Measurements from ENCODE around the gene PCDHGA7.
"Not testable (repeated sequence)": the region's sequence is repeated elsewhere in the genome, so short reads cannot be mapped to it uniquely, and the experiment has no call there.

PCDHGA7 gene

DNA sequence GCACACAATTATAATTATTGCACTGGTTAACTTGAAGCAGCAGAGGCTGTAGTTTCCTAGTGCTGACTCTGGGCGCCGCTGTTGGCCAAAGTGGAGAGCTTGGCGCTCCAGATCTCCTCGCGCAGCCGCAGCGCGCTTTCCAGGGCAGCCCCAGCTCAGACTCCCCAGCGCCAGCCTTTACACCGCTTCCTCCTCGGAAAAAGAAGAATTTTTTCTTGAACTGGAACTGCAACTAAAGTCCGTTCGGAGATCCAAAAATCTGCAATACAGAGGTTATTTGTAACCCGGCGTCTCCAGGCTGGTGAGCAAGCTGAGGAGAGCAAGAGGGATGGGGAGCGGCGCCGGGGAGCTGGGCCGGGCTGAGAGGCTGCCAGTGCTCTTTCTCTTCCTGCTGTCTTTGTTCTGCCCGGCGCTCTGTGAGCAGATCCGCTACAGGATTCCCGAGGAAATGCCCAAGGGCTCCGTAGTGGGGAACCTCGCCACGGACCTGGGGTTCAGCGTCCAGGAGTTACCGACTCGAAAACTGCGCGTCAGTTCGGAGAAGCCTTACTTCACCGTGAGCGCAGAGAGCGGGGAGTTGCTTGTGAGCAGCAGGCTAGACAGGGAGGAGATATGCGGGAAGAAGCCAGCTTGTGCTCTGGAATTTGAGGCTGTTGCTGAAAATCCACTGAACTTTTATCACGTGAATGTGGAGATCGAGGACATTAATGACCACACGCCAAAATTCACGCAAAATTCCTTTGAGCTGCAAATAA, 5.2 kb downstream of the PCDHGA7 start, which contains the start of gene PCDHGB4:
PCDHGB4 (plus strand) TSS at position 142 of the 755 bp plus-strand sequence; CDS start at position 329, 187 bp downstream.
- TF ChIP-seq GATA2, GATA3 (IDR thresholded peaks at IDR 0.05; ENCODE audit: low read depth, low read length): not testable (repeated sequence)

DNA sequence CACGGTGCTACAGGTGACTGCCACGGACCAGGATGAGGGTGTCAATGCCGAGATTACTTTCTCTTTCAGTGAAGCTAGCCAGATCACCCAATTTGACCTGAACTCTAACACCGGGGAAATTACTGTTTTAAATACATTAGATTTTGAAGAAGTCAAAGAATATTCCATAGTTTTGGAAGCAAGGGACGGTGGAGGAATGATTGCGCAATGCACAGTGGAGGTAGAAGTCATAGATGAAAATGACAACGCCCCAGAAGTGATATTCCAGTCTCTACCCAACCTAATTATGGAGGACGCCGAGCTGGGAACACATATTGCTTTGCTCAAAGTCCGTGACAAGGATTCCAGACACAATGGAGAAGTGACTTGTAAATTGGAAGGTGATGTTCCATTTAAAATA, 6.1 kb downstream of the PCDHGA7 start:
- TF ChIP-seq GATA2 (IDR thresholded peaks at IDR 0.05; ENCODE audit: low read depth, low read length), result no peak
- no peak for TF ChIP-seq GATA3 (IDR thresholded peaks at IDR 0.05; ENCODE audit: low read depth, low read length)

DNA sequence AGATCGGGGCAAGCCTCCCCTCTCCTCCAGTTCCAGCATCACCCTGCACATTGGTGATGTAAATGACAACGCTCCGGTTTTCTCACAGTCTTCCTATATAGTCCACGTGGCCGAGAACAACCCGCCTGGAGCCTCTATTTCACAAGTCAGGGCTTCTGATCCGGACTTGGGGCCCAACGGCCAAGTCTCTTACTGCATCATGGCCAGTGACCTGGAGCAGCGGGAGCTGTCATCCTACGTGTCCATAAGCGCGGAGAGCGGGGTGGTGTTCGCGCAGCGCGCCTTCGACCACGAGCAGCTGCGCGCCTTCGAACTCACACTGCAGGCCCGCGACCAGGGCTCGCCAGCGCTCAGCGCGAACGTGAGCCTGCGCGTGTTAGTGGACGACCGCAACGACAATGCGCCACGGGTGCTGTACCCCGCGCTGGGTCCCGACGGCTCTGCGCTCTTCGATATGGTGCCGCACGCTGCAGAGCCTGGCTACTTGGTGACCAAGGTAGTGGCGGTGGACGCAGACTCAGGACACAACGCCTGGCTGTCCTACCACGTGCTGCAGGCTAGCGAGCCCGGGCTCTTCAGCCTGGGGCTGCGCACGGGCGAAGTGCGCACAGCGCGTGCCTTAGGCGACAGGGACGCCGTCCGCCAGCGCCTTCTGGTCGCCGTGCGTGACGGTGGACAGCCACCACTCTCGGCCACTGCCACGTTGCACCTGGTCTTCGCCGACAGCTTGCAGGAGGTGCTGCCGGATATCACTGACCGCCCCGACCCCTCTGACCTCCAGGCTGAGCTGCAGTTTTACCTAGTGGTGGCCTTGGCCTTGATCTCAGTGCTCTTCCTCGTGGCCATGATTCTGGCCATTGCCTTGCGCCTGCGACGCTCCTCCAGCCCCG, 6.9 kb downstream of the PCDHGA7 start:
- TF ChIP-seq GATA3 (IDR thresholded peaks at IDR 0.05; ENCODE audit: low read depth, low read length) (no peak), GATA2 (IDR thresholded peaks at IDR 0.05; ENCODE audit: low read depth, low read length) (no peak)

DNA sequence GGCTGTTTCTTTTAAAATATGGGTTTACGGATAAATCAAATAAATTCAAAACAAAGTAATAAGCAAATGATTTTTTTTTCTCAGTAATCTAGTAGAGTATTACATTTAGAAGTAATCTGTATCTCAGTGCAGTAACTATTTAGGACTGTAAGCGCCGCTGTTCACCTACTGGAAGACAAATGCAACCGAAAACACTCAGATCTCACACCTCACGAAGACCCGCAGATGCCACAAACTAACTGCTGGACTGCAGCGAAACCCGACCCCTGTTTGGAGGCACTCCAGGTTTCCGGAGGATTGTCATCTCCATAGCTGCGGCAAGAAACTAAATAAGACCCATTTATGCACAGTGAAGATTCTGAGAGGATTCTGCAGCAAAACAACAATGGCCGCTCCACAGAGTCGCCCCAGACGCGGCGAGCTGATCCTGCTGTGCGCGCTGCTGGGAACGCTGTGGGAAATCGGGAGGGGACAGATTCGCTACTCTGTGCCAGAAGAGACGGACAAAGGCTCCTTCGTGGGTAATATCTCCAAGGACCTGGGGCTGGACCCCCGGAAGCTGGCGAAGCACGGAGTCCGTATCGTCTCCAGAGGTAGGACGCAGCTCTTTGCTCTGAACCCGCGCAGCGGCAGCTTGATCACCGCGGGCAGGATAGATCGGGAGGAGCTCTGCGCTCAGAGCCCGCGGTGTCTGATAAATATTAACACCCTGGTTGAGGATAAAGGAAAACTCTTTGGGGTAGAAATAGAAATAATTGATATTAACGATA, 10.1 kb downstream of the PCDHGA7 start, which contains the start of gene PCDHGA8:
PCDHGA8 (plus strand) TSS at position 205 of the 770 bp plus-strand sequence; CDS start at position 386, 181 bp downstream.
- TF ChIP-seq GATA3 (IDR thresholded peaks at IDR 0.05; ENCODE audit: low read depth, low read length), result no peak
- no peak for TF ChIP-seq GATA2 (IDR thresholded peaks at IDR 0.05; ENCODE audit: low read depth, low read length)

GRCh38 chr5:141393267-141393666, 10.7 kb downstream of the PCDHGA7 start:
- TF ChIP-seq GATA2 (IDR thresholded peaks at IDR 0.05; ENCODE audit: low read depth, low read length) (no peak), GATA3 (IDR thresholded peaks at IDR 0.05; ENCODE audit: low read depth, low read length) (no peak)

- not testable (repeated sequence) for TF ChIP-seq GATA3, GATA2 (IDR thresholded peaks at IDR 0.05; ENCODE audit: low read depth, low read length)
Observed at GRCh38 chr5:141397756-141398551, 15.4 kb downstream of the PCDHGA7 start, which contains the start of gene PCDHGB5. Gene PCDHGB5 (plus strand): TSS chr5:141397947. CDS start chr5:141398128, 181 bp downstream.

- TF ChIP-seq GATA2 (IDR thresholded peaks at IDR 0.05; ENCODE audit: low read depth, low read length) (no peak), GATA3 (IDR thresholded peaks at IDR 0.05; ENCODE audit: low read depth, low read length) (no peak)
Observed at GRCh38 chr5:141398608-141399007, 16.1 kb downstream of the PCDHGA7 start.

GRCh38 chr5:141399555-141400258, 17.2 kb downstream of the PCDHGA7 start:
- TF ChIP-seq GATA3 (IDR thresholded peaks at IDR 0.05; ENCODE audit: low read depth, low read length), result no peak
- no peak for TF ChIP-seq GATA2 (IDR thresholded peaks at IDR 0.05; ENCODE audit: low read depth, low read length)

GRCh38 chr5:141402553-141403243, 20.2 kb downstream of the PCDHGA7 start, which contains the start of gene PCDHGA9:
Gene PCDHGA9 (plus strand): TSS chr5:141402778. CDS start chr5:141402953, 175 bp downstream.
- no peak for TF ChIP-seq GATA3 (IDR thresholded peaks at IDR 0.05; ENCODE audit: low read depth, low read length)
- TF ChIP-seq GATA2 (IDR thresholded peaks at IDR 0.05; ENCODE audit: low read depth, low read length), result no peak

DNA sequence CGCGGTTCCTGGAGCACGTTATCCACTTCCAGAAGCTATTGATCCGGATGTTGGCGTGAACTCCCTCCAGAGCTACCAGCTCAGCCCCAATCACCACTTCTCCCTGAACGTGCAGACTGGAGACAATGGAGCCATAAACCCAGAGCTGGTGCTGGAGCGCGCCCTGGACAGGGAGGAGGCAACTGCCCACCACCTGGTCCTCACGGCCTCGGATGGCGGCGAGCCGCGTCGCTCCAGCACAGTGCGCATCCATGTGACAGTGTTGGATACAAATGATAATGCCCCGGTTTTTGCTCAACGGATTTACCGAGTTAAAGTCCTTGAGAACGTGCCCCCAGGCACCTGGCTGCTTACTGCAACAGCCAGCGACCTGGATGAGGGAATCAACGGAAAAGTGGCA, 20.8 kb downstream of the PCDHGA7 start:
- TF ChIP-seq GATA3 (IDR thresholded peaks at IDR 0.05; ENCODE audit: low read depth, low read length) (no peak), GATA2 (IDR thresholded peaks at IDR 0.05; ENCODE audit: low read depth, low read length) (no peak)

GRCh38 chr5:141407790-141408505, 25.4 kb downstream of the PCDHGA7 start, which contains the start of gene PCDHGB6:
Gene PCDHGB6 (plus strand): TSS chr5:141408021. CDS start chr5:141408203, 182 bp downstream.
- not testable (repeated sequence) for TF ChIP-seq GATA3, GATA2 (IDR thresholded peaks at IDR 0.05; ENCODE audit: low read depth, low read length)

All from SH-SY5Y (cell line).